Measurements from ENCODE around the gene GH1.
"Not testable (repeated sequence)": the region's sequence is repeated elsewhere in the genome, so short reads cannot be mapped to it uniquely, and the experiment has no call there.

- TF ChIP-seq ZNF274 (IDR thresholded peaks at IDR 0.05; ENCODE audit: low read depth, low read length); SUZ12 (IDR thresholded peaks at IDR 0.05; ENCODE audit: extremely low read depth, insufficient read depth, insufficient read length); YY1 (IDR thresholded peaks at IDR 0.05; ENCODE audit: insufficient read depth, insufficient read length): not testable (repeated sequence)
Observed at GRCh38 chr17:63920050-63920449, 1.4 kb upstream of the GH1 start.
